ENCODE results near the gene GPHN. TPM values are rescaled to one million over a fixed set of nuclear protein-coding genes. Genes with fewer than 3 reads are reported as not detected.
A peak's percentile ranks its signal among the peaks of the same experiment; 100 is the strongest.

The GPHN gene
- total and polyA plus RNA-seq, 2 donors from 2014 or later = 35.4 to 62.0 TPM

- no peaks in the 10 kb centered on the region for H3K9me3 ChIP-seq (ENCODE audit: control insufficient read depth in 2 of 3, insufficient read depth in 1 of 3, low read length in 3 of 3)
- H3K27ac ChIP-seq (ENCODE audit: low read depth in 2 of 2, low read length in 2 of 2) = no peak overlapping the region
- DNase-seq = no peak
- intact Hi-C loops (cut with DNase I) = no loop called here
- H3K4me1 ChIP-seq (ENCODE audit: control insufficient read depth in 2 of 3, insufficient read depth in 2 of 3, low read depth in 1 of 3, low read length in 3 of 3) = no peaks in the 10 kb centered on the region
- no peak overlapping the region for H3K9ac ChIP-seq (ENCODE audit: low read length in 3 of 3)
- H3K27me3 ChIP-seq (ENCODE audit: control insufficient read depth, insufficient read depth, low read length) = no peaks in the 10 kb centered on the region
- no peak for TF ChIP-seq CTCF (IDR thresholded peaks at IDR 0.05; ENCODE audit: borderline replicate concordance, extremely low read depth, insufficient read depth)
- H3K4me3 ChIP-seq (ENCODE audit: low read length in 3 of 3) = no peak overlapping the region
- FAIRE-seq = no peak
- H3K36me3 ChIP-seq (ENCODE audit: control insufficient read depth in 2 of 3, insufficient read depth in 3 of 3, low read length in 3 of 3) = no peaks in the 10 kb centered on the region
These were observed 120.7 kb downstream of the GPHN start for GRCh38 chr14:66628636-66629035.

- DNase-seq (no peak), FAIRE-seq (no peak)
- no peak overlapping the region for H3K9ac ChIP-seq (ENCODE audit: low read length in 3 of 3)
- H3K27ac ChIP-seq (ENCODE audit: low read depth in 2 of 2, low read length in 2 of 2) = no peak overlapping the region
- no peaks in the 10 kb centered on the region for H3K36me3 ChIP-seq (ENCODE audit: control insufficient read depth in 2 of 3, insufficient read depth in 3 of 3, low read length in 3 of 3)
- peaks cover 0 to 2% (median 0%) of the 10 kb centered on the region in 3 donors for H3K4me1 ChIP-seq (ENCODE audit: control insufficient read depth in 2 of 3, insufficient read depth in 2 of 3, low read depth in 1 of 3, low read length in 3 of 3)
- H3K9me3 ChIP-seq (ENCODE audit: control insufficient read depth in 2 of 3, insufficient read depth in 1 of 3, low read length in 3 of 3) = no peaks in the 10 kb centered on the region
- intact Hi-C loops (cut with DNase I) = no loop called here
- no peak for TF ChIP-seq CTCF (IDR thresholded peaks at IDR 0.05; ENCODE audit: borderline replicate concordance, extremely low read depth, insufficient read depth)
- no peak overlapping the region for H3K4me3 ChIP-seq (ENCODE audit: low read length in 3 of 3)
- H3K27me3 ChIP-seq (ENCODE audit: control insufficient read depth, insufficient read depth, low read length) = no peaks in the 10 kb centered on the region
These were observed 121.6 kb downstream of the GPHN start for GRCh38 chr14:66629499-66629898.

GRCh38 chr14:66634876-66635275 is 126.9 kb downstream of the GPHN start:
- Histone ChIP-seq H3K27ac (ENCODE audit: low read depth in 2 of 2, low read length in 2 of 2) (no peak overlapping the region), H3K4me3 (ENCODE audit: low read length in 3 of 3) (no peak overlapping the region), H3K9me3 (ENCODE audit: control insufficient read depth in 2 of 3, insufficient read depth in 1 of 3, low read length in 3 of 3) (no peaks in the 10 kb centered on the region), H3K4me1 (ENCODE audit: control insufficient read depth in 2 of 3, insufficient read depth in 2 of 3, low read depth in 1 of 3, low read length in 3 of 3) (peaks cover 0 to 6% (median 0%) of the 10 kb centered on the region in 3 donors), H3K36me3 (ENCODE audit: control insufficient read depth in 2 of 3, insufficient read depth in 3 of 3, low read length in 3 of 3) (no peaks in the 10 kb centered on the region), H3K9ac (ENCODE audit: low read length in 3 of 3) (no peak overlapping the region), H3K27me3 (ENCODE audit: control insufficient read depth, insufficient read depth, low read length) (no peaks in the 10 kb centered on the region)
- intact Hi-C loops (cut with DNase I) = no loop called here
- no peak for TF ChIP-seq CTCF (IDR thresholded peaks at IDR 0.05; ENCODE audit: borderline replicate concordance, extremely low read depth, insufficient read depth)
- no peak for FAIRE-seq
- DNase-seq = peak in 1 of 5 donors; percentile 11

- no peak for DNase-seq
- FAIRE-seq = no peak
- no peaks in the 10 kb centered on the region for H3K27me3 ChIP-seq (ENCODE audit: control insufficient read depth, insufficient read depth, low read length)
- H3K9ac ChIP-seq (ENCODE audit: low read length in 3 of 3) = no peak overlapping the region
- no peak for TF ChIP-seq CTCF (IDR thresholded peaks at IDR 0.05; ENCODE audit: borderline replicate concordance, extremely low read depth, insufficient read depth)
- H3K4me1 ChIP-seq (ENCODE audit: control insufficient read depth in 2 of 3, insufficient read depth in 2 of 3, low read depth in 1 of 3, low read length in 3 of 3) = peaks cover 0 to 6% (median 0%) of the 10 kb centered on the region in 3 donors
- intact Hi-C loops (cut with DNase I) = no loop called here
- no peak overlapping the region for H3K4me3 ChIP-seq (ENCODE audit: low read length in 3 of 3)
- no peak overlapping the region for H3K27ac ChIP-seq (ENCODE audit: low read depth in 2 of 2, low read length in 2 of 2)
- no peaks in the 10 kb centered on the region for H3K9me3 ChIP-seq (ENCODE audit: control insufficient read depth in 2 of 3, insufficient read depth in 1 of 3, low read length in 3 of 3)
- H3K36me3 ChIP-seq (ENCODE audit: control insufficient read depth in 2 of 3, insufficient read depth in 3 of 3, low read length in 3 of 3) = no peaks in the 10 kb centered on the region
These were observed 127.5 kb downstream of the GPHN start for GRCh38 chr14:66635435-66635834.

Data from kidney (tissue), 14 donors.